SKM-1 treated with dmso at 0.1 percent for 144 hours (cell line): ENCODE results near the gene ACLY.
A peak's percentile ranks its signal among the peaks of the same experiment; 100 is the strongest.
"Not testable (repeated sequence)": the region's sequence is repeated elsewhere in the genome, so short reads cannot be mapped to it uniquely, and the experiment has no call there.

Experiments
- DNase-seq: peaks from one replicate; lab custom pipeline; 2025; ENCODE audit not compliant: unreplicated experiment; lab: John Stamatoyannopoulos, UW

ACLY gene

DNA sequence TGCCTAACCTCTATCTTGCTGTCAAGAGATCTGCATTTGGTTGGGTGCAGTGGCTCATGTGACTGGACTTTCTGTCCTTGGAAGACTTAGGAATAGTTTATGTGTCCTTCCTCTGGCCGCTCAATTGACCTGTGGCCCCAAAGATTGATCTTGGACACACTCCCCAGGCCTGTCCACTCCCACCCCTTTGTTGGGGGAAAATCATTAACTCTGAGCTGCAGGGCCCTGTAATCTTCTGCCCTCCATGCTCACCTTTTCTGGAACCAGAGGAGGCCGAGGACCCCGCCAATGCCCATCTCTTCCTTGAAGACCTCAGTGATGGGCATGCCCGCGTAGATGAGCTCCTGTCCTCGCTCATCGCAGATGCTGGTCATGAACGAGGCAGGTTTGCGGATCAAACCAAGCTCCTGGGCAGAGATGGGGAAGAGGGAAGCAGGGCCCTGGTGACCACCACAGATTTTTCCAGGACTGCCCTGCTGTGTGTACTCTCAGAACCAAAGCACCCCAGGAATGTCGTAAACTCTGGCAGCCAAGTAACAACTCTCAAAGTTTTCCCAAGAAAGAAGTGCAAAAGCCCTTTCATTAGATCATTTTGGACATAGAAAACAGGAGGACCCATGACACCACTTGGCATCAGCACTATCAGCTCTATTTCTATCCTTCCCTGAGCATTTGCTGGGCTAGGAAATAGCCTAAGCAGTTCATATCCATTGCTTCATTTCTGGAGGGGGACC lies 45.0 kb downstream of the ACLY start:
- no peak for DNase-seq

DNA sequence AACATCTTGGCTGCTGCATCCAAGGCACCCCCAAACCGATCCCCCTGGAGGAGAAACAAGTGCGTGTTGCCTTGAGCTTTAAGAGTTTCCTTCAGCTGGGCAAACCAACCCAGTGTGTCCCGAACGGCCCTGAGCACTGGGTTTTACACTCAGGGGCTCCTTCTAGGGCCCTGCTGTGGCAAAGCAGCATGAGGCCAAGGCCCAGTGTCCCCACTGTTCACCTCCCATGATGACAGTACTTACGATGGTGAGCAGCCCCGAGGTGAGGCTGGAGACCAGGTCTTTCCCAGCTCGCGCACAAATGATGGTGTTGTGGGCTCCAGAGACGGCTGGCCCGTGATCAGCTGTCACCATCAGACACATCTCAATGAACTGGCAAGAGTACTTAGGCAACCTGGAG lies 47.0 kb downstream of the ACLY start:
- no peak for DNase-seq

DNA sequence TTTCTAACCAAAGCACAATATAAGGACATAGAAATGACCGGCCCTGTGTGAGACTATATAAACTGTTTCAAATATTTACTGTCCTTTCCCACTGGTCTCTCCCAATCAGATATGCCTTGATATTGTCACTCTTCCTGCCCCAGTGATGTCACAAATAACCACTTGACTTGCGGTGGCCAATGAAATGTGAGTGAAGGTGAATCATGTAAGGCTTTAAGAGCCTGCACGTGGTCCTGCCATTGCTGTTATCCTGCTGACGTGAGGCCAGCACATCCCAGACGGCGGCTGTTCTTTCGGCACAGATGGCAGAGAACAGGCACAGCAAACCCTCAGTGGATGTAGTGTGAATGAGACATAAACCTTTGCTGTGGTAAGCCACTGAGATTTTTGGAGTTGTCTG lies 48.1 kb downstream of the ACLY start:
- no peak for DNase-seq

DNA sequence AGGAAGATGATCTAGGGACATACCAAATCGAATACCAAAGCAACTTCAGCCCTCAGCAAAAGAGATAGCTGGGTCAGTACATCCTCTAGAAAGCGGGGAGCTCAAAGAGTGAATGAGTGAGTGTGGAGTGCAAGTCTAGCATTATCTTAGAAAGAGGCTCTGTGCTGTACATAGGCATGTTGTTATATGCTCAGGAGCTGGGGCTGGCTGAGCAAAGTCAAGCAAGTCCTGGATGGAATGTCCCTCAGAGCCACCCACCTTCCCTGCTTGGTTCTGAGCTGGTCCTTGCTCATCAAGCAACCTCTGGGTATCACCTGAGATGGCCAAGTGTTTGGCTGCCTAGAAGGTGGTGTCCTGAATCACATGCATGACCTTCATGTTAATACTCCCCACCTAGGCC lies 48.7 kb downstream of the ACLY start:
- DNase-seq, result no peak

DNA sequence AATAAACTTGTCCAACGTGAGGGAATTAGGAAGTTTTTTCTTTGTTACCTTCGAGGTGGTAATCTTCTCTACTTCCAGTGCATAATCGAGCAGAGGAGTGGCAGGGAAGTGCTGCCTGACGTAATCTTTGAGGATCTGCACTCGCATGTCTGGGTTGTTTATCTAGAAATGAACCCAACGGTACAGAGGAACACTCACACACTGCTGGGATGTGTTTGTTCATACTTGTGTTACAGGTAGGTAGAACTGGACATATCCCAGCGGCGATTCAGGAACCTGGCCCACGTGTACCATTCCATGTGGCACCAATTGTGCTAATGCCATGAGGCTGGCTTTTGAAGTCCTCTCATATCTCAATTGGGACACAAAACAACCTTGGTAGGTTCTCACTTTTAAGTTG lies 49.3 kb downstream of the ACLY start:
- no peak for DNase-seq

DNA sequence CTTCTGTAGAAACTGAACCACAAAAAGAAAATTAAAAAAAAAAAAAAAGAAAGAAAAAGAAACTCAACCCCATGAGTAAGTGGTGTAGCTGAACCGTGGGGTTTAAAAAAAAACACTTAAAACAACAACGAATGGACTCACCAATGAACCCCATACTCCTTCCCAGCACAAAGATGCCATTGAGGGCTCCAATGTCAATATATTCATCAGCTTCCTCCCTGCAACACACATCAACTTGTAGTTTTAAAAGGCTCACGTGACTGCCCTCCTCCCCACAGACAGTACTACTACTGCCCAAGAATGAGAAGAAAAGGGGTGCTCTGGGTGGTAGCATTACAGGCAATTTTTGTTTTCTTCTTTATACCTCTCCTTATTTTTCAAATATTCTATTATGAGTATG lies 50.2 kb downstream of the ACLY start:
- DNase-seq, result no peak

DNA sequence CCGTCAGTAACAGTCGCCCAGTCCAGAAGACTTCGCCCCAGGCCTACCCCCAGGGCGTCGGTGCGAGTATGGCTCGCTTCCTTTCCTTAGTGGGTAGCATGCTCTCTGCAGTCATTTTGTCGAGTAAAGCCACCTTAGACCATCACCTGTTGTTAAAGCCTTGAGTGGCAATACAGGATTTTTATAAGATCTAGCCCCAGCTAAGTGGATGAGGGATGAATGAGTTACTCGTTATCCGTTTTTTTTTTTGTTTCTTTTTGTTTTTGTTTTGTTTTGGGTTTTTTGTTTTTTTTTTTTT lies 53.2 kb downstream of the ACLY start:
- DNase-seq, result no peak

DNA sequence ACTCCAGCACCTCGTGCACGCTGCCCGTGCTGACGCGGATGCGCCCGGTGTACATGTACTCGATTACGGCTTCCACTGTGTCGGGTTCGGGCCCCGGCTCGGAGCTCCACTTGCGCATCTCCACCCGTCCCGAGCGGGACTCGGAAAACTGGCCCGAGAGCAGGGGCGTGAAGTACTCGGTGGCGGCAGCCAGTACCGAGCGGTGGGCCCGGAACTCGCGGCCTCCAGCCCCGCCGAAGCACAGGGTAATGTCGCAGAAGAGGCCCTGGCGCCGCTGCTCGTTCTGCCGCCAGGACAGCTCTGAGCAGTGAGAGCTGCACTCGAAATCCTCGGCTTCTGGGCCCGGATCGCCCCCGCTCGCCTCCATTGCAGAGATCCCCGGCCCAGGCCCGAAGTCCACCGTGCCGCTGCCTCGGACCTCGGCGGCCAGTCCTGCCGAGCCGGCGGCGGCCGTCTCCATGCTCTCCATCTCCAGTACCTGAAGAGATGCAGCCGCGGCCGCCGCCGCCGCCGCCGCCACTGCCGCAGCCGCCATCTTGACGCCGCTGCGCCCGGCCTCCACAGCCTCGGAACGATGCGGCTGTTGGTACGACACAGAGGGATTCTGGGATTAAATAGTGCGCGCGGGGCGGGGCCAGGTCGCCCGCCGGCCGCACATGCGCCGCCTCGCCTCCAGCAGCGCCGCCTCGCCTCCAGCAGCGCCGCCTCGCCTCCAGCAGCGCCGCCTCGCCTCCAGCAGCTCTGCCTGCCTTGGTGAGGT lies 53.7 kb downstream of the ACLY start, which contains the start of gene KLHL11:
Gene KLHL11, minus strand, starts transcription at position 588 of the 760 bp plus-strand sequence. Its CDS starts 53 bp downstream, at position 535.
- peak; percentile 83 for DNase-seq

DNA sequence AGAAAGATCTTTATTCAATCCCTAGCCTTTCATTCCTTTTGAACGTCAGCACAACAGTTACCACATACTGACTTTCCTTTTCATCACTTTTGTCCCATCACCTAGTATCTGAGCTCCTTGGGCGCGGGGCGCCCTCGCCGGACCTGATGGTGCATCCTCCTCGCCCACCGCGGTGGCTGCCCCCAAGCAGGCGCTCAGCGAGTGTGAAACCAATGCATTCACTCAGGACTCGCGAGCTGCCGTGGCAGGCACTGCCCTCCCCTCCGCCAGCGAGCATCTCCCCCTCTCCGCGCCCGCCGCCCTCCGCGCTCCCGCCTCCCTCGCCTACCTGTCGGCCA lies 54.3 kb downstream of the ACLY start:
- DNase-seq, result no peak

DNA sequence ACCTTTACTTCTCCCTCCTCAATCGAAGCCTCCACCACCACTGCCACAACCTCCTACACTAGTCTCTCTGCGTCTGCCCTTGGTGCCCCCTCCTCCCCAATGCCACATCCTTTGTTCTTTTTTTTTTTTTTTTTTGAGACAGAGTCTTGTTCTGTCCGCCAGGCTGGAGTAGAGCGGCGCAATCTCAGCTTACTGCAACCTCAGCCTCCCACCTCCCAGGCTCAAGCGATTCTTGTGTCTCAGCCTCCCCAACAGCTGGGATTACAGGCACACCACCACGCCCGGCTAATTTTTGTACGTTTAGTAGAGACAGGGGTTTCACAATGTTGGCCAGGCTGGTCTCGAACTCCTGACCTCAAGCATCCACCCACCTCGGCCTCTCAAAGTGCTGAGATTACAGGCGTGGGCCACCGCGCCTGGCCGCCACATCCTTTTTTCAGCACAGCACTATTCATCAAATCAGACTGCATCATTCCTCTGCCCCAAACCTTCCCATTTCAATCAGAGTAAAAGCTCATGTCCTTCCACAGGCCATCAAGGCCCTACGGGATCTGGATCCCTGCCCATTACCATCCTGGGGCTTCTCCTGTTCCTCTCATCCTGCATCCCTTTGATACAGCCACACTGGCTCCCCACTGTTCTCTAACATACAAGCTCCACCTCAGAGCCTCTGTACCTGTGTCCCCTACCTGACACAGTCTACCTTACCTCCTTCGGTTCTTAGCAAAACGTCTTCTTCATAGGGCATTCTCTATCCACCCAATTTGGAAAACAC lies 55.5 kb downstream of the ACLY start:
- DNase-seq, result no peak

DNA sequence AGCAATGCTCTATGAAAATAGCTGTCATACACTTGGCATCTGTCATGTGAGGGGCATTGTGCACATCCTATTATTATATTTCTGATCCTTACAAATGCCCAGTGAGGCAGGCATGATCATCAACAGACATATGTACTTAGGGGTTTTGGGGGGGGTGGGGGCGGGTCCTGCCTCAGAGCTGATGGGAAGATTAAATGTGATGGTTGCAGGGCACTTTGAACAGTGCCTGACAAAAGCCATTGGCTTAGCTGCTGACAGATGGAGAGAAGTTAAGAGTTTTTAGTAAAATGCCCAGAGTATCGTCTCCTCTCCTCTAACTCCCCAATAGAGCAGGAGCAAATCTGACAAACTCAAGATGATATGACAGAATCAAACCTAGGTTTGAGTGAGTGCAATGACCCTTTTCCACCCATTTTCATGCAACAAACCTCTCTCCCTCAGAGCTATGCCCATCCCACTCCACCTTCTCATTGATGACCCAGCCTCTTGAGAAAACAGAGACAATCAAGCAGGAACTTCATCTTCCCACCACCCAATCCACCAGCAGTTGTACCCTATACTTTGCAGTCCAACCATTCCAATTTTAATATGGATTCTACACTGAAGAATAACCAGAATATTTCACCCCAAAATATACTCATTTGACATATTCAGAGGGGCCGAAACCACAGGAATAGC lies 58.4 kb downstream of the ACLY start:
- DNase-seq, result no peak

DNA sequence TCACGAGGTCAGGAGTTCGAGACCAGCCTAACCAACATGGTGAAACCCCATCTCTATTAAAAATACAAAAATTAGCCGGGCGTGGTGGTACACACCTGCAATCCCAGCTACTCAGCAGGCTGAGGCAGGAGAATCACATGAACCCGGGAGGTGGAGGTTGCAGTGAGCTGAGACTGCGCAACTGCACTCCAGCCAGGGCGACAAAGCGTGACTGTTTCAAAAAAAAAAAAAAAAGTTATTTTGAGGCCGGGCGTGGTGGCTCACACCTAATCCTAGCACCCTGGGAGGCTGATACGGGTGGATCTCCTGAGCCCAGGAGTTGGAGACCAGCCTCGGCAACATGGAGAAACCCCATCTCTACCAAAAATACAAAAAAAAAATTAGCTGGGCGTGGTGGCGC lies 67.4 kb downstream of the ACLY start:
- not testable (repeated sequence) for DNase-seq

DNA sequence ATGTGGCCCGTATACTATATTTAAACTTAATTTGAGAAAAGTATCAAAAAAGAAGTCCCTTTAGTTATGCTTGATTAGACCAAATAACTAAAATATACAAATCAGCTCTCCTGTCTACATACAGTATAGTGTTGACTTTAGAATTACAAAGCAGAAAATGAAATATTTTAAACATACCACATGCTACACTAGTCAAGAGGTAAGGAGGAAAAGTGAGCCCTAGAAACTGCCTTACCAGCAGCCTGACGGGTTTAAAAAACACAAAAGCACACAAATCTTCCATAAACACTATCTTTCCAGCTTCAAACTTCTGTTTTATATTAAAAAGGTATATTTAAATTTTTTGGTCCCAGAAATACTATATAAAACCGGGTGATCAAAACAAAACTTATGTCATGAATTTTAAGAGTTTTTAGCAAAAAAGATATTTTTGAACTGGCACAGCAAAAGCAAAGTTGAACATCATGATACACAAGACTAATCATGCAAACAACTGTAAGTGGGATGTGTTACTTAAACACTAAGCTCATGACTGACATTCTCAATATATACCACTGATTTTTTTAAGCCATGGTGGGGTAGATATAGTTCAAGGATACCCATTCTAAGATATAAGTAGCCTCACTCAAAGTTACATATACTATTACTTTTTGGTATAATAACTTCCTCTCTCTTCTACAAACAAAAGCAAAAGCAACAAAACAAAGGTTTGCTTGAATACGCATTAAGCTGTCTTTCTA lies 69.3 kb downstream of the ACLY start:
- DNase-seq, result no peak

DNA sequence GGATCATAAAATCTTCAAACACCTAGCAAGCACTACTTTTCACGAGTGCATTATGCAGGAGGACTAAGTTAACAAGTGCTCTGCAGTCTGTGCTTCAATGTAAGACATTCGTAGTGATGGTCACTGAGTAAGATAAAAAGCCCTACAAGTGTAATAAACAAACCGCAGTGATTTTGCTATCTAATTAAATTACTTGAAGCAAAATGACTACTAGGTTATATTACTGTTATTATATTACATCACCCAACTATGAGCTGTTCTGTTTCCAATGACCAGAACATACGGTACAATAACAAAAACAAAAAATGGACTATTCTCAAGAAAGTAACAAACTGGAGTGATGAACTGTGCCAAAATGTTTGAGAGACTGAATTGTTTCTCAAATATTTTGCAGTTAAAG lies 70.0 kb downstream of the ACLY start:
- DNase-seq, result no peak

DNA sequence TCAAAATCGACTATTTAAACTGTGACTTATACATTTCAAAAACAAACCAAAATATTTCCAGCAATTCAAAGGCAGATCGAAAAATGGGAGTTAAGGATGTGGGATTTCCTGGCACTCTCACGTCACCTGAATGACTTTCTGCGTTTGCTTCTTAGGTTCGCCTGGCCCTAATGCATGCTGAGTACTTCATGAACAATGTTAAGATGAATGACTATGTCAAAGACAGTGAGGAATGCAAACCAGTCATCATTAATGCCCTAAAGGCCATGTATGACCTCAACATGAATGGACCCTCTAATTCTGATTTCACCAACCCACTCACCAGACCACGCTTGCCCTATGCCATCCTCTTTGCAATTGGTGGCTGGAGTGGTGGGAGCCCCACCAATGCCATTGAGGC lies 73.8 kb downstream of the ACLY start:
- DNase-seq, result no peak

DNA sequence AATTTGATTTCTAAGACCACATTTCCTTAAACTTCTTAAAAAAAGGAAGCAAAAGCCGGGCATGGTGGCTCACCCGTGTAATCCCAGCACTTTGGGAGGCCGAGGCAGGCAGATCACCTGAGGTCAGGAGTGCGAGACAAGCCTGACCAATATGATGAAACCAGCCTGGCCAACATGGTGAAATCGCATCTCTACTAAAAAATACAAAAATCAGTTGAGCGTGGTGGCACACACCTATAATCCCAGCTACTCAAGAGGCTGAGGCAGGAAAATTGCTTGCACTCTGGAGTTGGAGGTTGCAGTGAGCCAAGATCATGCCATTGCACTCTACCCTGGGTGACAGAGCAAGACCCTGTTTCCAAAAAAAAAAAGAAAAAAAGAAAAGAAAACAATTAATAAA lies 78.0 kb downstream of the ACLY start:
- not testable (repeated sequence) for DNase-seq

DNA sequence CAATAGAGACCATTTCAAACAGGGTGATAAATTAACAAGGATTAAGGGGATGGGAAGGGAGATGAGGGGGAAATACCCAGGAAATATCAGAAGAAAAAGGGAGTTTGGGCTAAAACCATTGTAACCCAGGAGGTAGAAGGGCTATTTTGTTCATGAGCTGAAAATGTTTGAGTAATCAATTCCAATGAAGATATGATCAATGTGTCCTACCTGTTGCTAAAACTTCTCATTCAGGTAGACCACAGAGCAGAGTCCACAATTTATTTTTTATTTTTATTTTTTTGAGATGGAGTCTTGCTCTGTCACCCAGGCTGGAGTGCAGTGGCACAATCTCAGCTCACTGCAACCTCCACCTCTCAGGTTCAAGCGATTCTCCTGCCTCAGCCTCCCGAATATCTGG lies 79.3 kb downstream of the ACLY start:
- not testable (repeated sequence) for DNase-seq

DNA sequence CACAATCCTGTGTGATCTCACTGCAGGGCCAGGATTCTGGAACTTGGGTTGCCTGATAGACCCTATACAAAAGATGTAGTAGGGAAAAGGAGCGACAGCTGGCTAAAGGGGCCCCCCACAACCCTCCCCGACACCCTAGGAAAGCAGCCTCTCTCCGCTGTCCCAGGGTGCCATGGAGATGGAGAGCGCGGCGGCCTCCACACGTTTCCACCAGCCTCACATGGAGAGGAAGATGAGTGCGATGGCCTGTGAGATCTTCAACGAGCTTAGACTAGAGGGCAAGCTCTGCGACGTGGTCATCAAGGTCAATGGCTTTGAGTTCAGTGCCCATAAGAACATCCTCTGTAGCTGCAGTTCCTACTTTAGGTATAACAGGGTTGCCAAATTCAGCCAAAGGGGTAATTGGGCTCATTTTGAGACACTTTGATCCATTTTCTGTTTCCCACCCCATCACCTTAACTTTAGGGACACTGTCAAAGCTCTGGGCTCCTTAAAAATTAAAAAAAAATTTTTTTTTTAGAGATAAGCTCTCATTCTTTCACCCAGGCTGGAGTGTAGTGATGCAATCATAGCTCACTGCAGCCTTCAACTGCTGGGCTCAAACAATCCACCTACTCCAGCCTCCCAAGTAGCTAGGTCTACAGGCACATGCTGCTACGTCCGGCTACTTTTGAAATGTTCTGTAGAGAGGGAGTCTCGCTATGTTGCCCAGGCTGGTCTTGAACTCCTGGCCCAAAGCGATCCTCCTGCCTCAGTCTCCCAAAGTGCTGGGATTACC lies 80.8 kb downstream of the ACLY start, which contains the start of gene KLHL10:
Gene KLHL10, plus strand, starts transcription at position 65 of the 778 bp plus-strand sequence. Its CDS starts 108 bp downstream, at position 173.
- no peak for DNase-seq

DNA sequence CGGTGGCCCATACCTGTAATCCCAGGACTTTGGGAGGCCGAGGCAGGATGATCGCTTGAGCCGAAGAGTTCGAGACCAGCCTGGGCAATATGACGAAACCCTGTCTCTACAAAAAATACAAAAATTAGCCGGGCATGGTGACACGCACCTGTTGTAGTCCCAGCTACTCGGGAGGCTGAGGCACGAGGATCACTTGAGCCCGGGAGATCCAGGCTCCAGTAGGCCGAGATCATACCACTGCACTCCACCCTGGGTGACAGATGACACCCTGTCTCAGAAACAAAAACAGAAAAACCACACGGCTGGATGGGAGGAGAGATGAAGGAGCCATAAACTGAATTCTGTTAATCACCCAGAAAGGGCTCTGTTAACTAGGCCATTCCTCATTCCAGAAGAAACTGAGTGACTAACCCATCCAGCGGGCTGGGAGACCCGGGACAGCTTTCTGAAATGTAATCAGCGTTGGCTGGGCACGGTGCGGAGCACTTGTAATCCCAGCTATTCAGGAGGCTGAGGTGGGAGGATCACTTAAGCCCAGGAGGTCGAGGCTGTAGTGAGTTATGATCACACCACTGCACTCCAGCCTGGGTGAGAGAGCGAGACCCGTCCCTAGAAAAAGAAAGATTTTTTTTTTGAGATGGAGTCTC lies 82.1 kb downstream of the ACLY start:
- no peak for DNase-seq
